ENCODE results near the gene OPN5.

OPN5 gene

GRCh38 chr6:47832386-47833100 lies 50.7 kb downstream of the OPN5 start (continued):
- TF ChIP-seq PPARA (CRISPR knock-in tag; IDR thresholded peaks at IDR 0.05; ENCODE audit: borderline replicate concordance) (no peak), BACH2 (CRISPR knock-in tag; IDR thresholded peaks at IDR 0.05; ENCODE audit: borderline replicate concordance) (no peak), ZNF70 (CRISPR knock-in tag; IDR thresholded peaks at IDR 0.05) (no peak), CREB5 (CRISPR knock-in tag; IDR thresholded peaks at IDR 0.05; ENCODE audit: low read depth) (no peak)

- no peak for ATAC-seq
- TF ChIP-seq ZFP3 (CRISPR knock-in tag; IDR thresholded peaks at IDR 0.05) (no peak), ZNF565 (CRISPR knock-in tag; conservative IDR thresholded peaks at IDR 0.05; ENCODE audit: low read depth) (no peak), ZFP30 (CRISPR knock-in tag; IDR thresholded peaks at IDR 0.05) (no peak), ARNTL (CRISPR knock-in tag; IDR thresholded peaks at IDR 0.05; ENCODE audit: borderline replicate concordance, low read depth) (no peak), ZNF70 (CRISPR knock-in tag; IDR thresholded peaks at IDR 0.05) (no peak), PATZ1 (CRISPR knock-in tag; IDR thresholded peaks at IDR 0.05; ENCODE audit: borderline replicate concordance) (no peak), ZNF8 (CRISPR knock-in tag; IDR thresholded peaks at IDR 0.05) (no peak), PPARA (CRISPR knock-in tag; IDR thresholded peaks at IDR 0.05; ENCODE audit: borderline replicate concordance) (no peak), POU6F1 (CRISPR knock-in tag; IDR thresholded peaks at IDR 0.05; ENCODE audit: borderline replicate concordance, low read depth) (no peak), GLIS3 (CRISPR knock-in tag; IDR thresholded peaks at IDR 0.05) (no peak), RARB (CRISPR knock-in tag; IDR thresholded peaks at IDR 0.05) (no peak), ESRRG (CRISPR knock-in tag; IDR thresholded peaks at IDR 0.05) (no peak), TOX (CRISPR knock-in tag; IDR thresholded peaks at IDR 0.05; ENCODE audit: borderline replicate concordance) (no peak), CREB5 (CRISPR knock-in tag; IDR thresholded peaks at IDR 0.05; ENCODE audit: low read depth) (no peak), CSDC2 (CRISPR knock-in tag; IDR thresholded peaks at IDR 0.05) (no peak), TSHZ2 (CRISPR knock-in tag; IDR thresholded peaks at IDR 0.05) (no peak), ISL1 (CRISPR knock-in tag; IDR thresholded peaks at IDR 0.05) (no peak), TCF4 (CRISPR knock-in tag; IDR thresholded peaks at IDR 0.05; ENCODE audit: borderline replicate concordance) (no peak), OSR1 (CRISPR knock-in tag; IDR thresholded peaks at IDR 0.05) (no peak)
Observed at GRCh38 chr6:47834196-47834595, 52.4 kb downstream of the OPN5 start.

- no peak for ATAC-seq
- TF ChIP-seq TSHZ2 (CRISPR knock-in tag; IDR thresholded peaks at IDR 0.05) (no peak), ZNF565 (CRISPR knock-in tag; conservative IDR thresholded peaks at IDR 0.05; ENCODE audit: low read depth) (no peak), SNAI2 (CRISPR knock-in tag; IDR thresholded peaks at IDR 0.05) (no peak), BACH2 (CRISPR knock-in tag; IDR thresholded peaks at IDR 0.05; ENCODE audit: borderline replicate concordance) (no peak), OSR1 (CRISPR knock-in tag; IDR thresholded peaks at IDR 0.05) (no peak), ZFP3 (CRISPR knock-in tag; IDR thresholded peaks at IDR 0.05) (no peak), TOX (CRISPR knock-in tag; IDR thresholded peaks at IDR 0.05; ENCODE audit: borderline replicate concordance) (no peak)
Observed at GRCh38 chr6:47836046-47836445, 54.2 kb downstream of the OPN5 start.

Measured in SK-N-SH treated with all-trans-retinoic acid at 6 μM for 48 hours (cell line).